HCT116 (cell line): Measurements from ENCODE around the gene STK24. TPM values are rescaled to one million over a fixed set of nuclear protein-coding genes. Genes with fewer than 3 reads are reported as not detected.

Experiments
- ATAC-seq: fragments of 200-7000 bp; cut with Tn5 transposase; 2 replicates; pipeline ENCODE4 v1.9.1; 2020; ENCODE audit warnings: mild to moderate bottlenecking, moderate library complexity
- BruUV-seq: library from RNA; stranded (reverse); fragments of 400-500 nt; replicated peaks from 2 replicates; lab custom pipeline; 2021; lab: Mats Ljungman, UMichigan
- CTCF ChIA-PET: fragments of 300-600 bp; sonication (Branson Sonifier 250); formaldehyde crosslinking; loops from one replicate; lab custom pipeline; 2021; ENCODE audit warnings: antibody characterized with exemption; lab: Charles Lee
- POLR2A ChIA-PET: fragments of 300-600, 350-600 bp; sonication (Branson Sonifier 250); formaldehyde crosslinking; loops from one replicate; lab custom pipeline; 2021; ENCODE audit warnings: antibody characterized with exemption; lab: Charles Lee
- RAD21 ChIA-PET, 2 experiments: fragments of 300-600 bp; sonication (Branson Sonifier 250); formaldehyde crosslinking; loops; one replicate each; lab custom pipeline; 2023; ENCODE audit warnings: low total read pairs in 2 of 2; ENCODE audit not compliant: uncharacterized antibody in 2 of 2, unreplicated experiment in 2 of 2, low non-redundant PET in 1 of 2; lab: Charles Lee
- DNase-seq: peaks from one replicate; pipeline ENCODE4 v3.0.0-alpha.2; 2010; ENCODE audit warnings: low read depth, low spot score
- H2AFZ ChIP-seq: fragments of 200-600 bp; shearing (Covaris generic), sonication (generic); 2 replicates; pipeline ENCODE4 v1.6.1; 2017; ENCODE audit warnings: low read depth, mixed run types, mixed read lengths, antibody characterized with exemption, low read length; ENCODE audit not compliant: poor library complexity, severe bottlenecking
- H3K27ac ChIP-seq: 2 replicates; pipeline ENCODE4 v1.5.1; 2012; ENCODE audit warnings: low read depth, low read length
- H3K27me3 ChIP-seq: fragments of 200-600 bp; sonication (generic); 2 replicates; pipeline ENCODE4 v1.6.1; 2016; ENCODE audit warnings: mixed run types, low read length, mixed read lengths; ENCODE audit not compliant: insufficient read depth
- H3K36me3 ChIP-seq, 2 experiments: fragments of 200-500 bp in 1 of 2; fragments of 200-600 bp in 1 of 2; sonication (Bioruptor generic) in 1 of 2; sonication (generic) in 1 of 2; 2 replicates each; pipeline versions ENCODE4 v1.5.1 to v1.6.1; 2014 to 2016; ENCODE audit warnings: low read length in 2 of 2, inconsistent platforms in 1 of 2, mixed read lengths in 1 of 2, mixed run types in 1 of 2; ENCODE audit not compliant: insufficient read depth in 2 of 2, control insufficient read depth in 1 of 2
- H3K4me1 ChIP-seq, 2 experiments: fragments of 200-600 bp in 1 of 2; sonication (generic) in 1 of 2; 2 replicates each; pipeline versions ENCODE4 v1.5.1 to v1.6.1; 2012 to 2017; ENCODE audit warnings: low read length in 2 of 2, inconsistent platforms in 1 of 2, mild to moderate bottlenecking in 1 of 2, mixed read lengths in 1 of 2, mixed run types in 1 of 2, moderate library complexity in 1 of 2; ENCODE audit not compliant: insufficient read depth in 2 of 2, control insufficient read depth in 1 of 2
- H3K4me2 ChIP-seq: fragments of 200-600 bp; sonication (generic); 2 replicates; pipeline ENCODE4 v1.6.1; 2017; ENCODE audit warnings: mixed run types, low read length, mixed read lengths
- H3K4me3 ChIP-seq, 2 experiments: fragments of 200-600 bp in 1 of 2; sonication (generic) in 1 of 2; replicated peaks in 1 of 2; 2 replicates each; pipeline ENCODE4 v1.5.1; 2011 to 2016; ENCODE audit warnings: low read length in 2 of 2, control low read depth in 1 of 2, low read depth in 1 of 2, mild to moderate bottlenecking in 1 of 2, mixed read lengths in 1 of 2, mixed run types in 1 of 2
- H3K79me2 ChIP-seq: fragments of 200-600 bp; sonication (generic); 2 replicates; pipeline ENCODE4 v1.6.1; 2017; ENCODE audit warnings: mild to moderate bottlenecking, mixed run types, low read length, moderate library complexity, mixed read lengths; ENCODE audit not compliant: insufficient read depth
- H3K9ac ChIP-seq: fragments of 200-600 bp; sonication (generic); 2 replicates; pipeline ENCODE4 v1.6.1; 2016; ENCODE audit warnings: low read length, mixed read lengths
- H3K9me2 ChIP-seq: fragments of 200-600 bp; sonication (generic), shearing (Covaris generic); 2 replicates; pipeline ENCODE4 v1.6.1; 2017; ENCODE audit warnings: mixed run types, mild to moderate bottlenecking, moderate library complexity; ENCODE audit not compliant: insufficient read depth
- H3K9me3 ChIP-seq, 2 experiments: fragments of 200-500 bp in 1 of 2; fragments of 200-600 bp in 1 of 2; sonication (Bioruptor generic) in 1 of 2; sonication (generic) in 1 of 2; 2 replicates each; pipeline ENCODE4 v1.6.1; 2014 to 2017; ENCODE audit warnings: low read length in 2 of 2, mixed read lengths in 2 of 2, inconsistent platforms in 1 of 2, low read depth in 1 of 2, mild to moderate bottlenecking in 1 of 2, mixed run types in 1 of 2, moderate library complexity in 1 of 2; ENCODE audit not compliant: control insufficient read depth in 1 of 2, insufficient read depth in 1 of 2
- H4K20me1 ChIP-seq: fragments of 200-600 bp; sonication (generic), shearing (Covaris generic); 2 replicates; pipeline ENCODE4 v1.6.1; 2017; ENCODE audit warnings: mixed run types, mild to moderate bottlenecking, moderate library complexity; ENCODE audit not compliant: insufficient read depth
- CBX3 ChIP-seq: IDR thresholded peaks from 2 replicates; pipeline ENCODE4 v1.6.1; 2012; ENCODE audit warnings: low read depth
- ELF1 ChIP-seq: IDR thresholded peaks from 2 replicates; pipeline ENCODE4 v1.6.1; 2012; ENCODE audit warnings: low read depth, borderline replicate concordance
- EZH2 ChIP-seq: fragments of 200-600 bp; sonication (generic); IDR thresholded peaks from 2 replicates; pipeline ENCODE4 v1.6.1; 2017; ENCODE audit warnings: antibody characterized with exemption, mixed run types
- EZH2phosphoT487 ChIP-seq: fragments of 200-600 bp; IDR thresholded peaks from 2 replicates; pipeline ENCODE4 v1.6.1; 2018; ENCODE audit warnings: antibody characterized with exemption, borderline replicate concordance
- FOSL1 ChIP-seq: IDR thresholded peaks from 2 replicates; pipeline ENCODE4 v1.6.1; 2012; ENCODE audit warnings: low read depth
- POLR2A ChIP-seq: IDR thresholded peaks from 2 replicates; pipeline ENCODE4 v1.7.0; 2011; ENCODE audit warnings: borderline replicate concordance; ENCODE audit not compliant: insufficient read depth, insufficient read length; ENCODE audit errors: extremely low read depth
- RAD21 ChIP-seq: IDR thresholded peaks from 2 replicates; pipeline ENCODE4 v1.6.1; 2012; ENCODE audit warnings: low read depth, mild to moderate bottlenecking
- YY1 ChIP-seq: IDR thresholded peaks from 2 replicates; pipeline ENCODE4 v1.6.1; 2011; ENCODE audit warnings: low read length, low read depth, moderate library complexity, mild to moderate bottlenecking; ENCODE audit not compliant: insufficient replicate concordance; ENCODE audit errors: extremely low read depth
- ZFX ChIP-seq: fragments of 450-650 bp; IDR thresholded peaks from 2 replicates; pipeline ENCODE4 v1.6.1; 2017
- ZNF274 ChIP-seq: fragments of 200-500 bp; sonication (Bioruptor generic); IDR thresholded peaks from 2 replicates; pipeline ENCODE4 v1.6.1; 2014; ENCODE audit warnings: mild to moderate bottlenecking, low read depth, low read length, inconsistent platforms
- intact Hi-C: fragments of 100-400 bp; cut with micrococcal nuclease; formaldehyde crosslinking; loops from 2 replicates; pipeline ENCODE4 v1.10.0; 2022
- total RNA-seq: library from RNA; stranded (reverse); gene quantifications from one replicate; pipeline ENCODE4 v1.2.1, GENCODE V29; 2021; ENCODE audit not compliant: unreplicated experiment
- TF ChIP-seq, protein P1 (sequence below): IDR thresholded peaks from 2 replicates; pipeline ENCODE4 v1.6.1; 2012
- TF ChIP-seq, protein P2 (sequence below): IDR thresholded peaks from 2 replicates; pipeline ENCODE4 v1.6.1; 2011; ENCODE audit warnings: mild to moderate bottlenecking, low read length, moderate library complexity; ENCODE audit not compliant: insufficient replicate concordance; ENCODE audit errors: extremely low read depth
- TF ChIP-seq, protein P3 (sequence below), 3 experiments: fragments of 200-600 bp in 1 of 3; sonication (generic) in 1 of 3; IDR thresholded peaks in 2 of 3; conservative IDR thresholded peaks in 1 of 3; 2 replicates each; pipeline ENCODE4 v1.5.1; 2012 to 2017; ENCODE audit warnings: low read depth in 2 of 3, low read length in 2 of 3, antibody characterized with exemption in 1 of 3, borderline replicate concordance in 1 of 3, control low read depth in 1 of 3, mild to moderate bottlenecking in 1 of 3, mixed read lengths in 1 of 3, mixed run types in 1 of 3, moderate library complexity in 1 of 3; ENCODE audit not compliant: insufficient read depth in 1 of 3
- TF ChIP-seq, protein P4 (sequence below): IDR thresholded peaks from 2 replicates; pipeline ENCODE4 v1.6.1; 2012; ENCODE audit warnings: low read depth

Gene STK24
- total RNA-seq, 1 experiment from 2014 or later: 137 TPM

DNA sequence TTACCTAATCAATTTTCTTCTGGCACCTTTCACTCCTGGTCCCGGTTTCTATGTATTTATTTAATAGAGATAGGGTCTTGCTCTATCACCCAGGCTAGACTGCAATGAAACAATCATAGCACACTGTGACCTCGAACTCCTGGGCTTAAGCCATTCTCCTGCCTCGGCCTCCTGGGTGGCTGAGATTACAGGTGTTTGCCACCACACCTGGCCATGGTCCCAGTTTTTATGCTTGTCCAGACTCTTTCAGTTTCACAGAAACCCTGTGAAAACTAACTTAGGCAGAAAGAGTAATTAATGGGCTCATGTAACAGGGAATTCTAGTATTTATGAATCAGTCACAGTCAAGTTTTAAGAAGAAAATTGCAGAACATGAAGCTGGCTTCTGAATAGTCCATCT is 9.0 kb upstream of the STK24 start (continued):
- TF ChIP-seq POLR2A: no peak
- TF ChIP-seq, protein P1, sequence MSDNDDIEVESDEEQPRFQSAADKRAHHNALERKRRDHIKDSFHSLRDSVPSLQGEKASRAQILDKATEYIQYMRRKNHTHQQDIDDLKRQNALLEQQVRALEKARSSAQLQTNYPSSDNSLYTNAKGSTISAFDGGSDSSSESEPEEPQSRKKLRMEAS: no peak
- TF ChIP-seq, protein P2, sequence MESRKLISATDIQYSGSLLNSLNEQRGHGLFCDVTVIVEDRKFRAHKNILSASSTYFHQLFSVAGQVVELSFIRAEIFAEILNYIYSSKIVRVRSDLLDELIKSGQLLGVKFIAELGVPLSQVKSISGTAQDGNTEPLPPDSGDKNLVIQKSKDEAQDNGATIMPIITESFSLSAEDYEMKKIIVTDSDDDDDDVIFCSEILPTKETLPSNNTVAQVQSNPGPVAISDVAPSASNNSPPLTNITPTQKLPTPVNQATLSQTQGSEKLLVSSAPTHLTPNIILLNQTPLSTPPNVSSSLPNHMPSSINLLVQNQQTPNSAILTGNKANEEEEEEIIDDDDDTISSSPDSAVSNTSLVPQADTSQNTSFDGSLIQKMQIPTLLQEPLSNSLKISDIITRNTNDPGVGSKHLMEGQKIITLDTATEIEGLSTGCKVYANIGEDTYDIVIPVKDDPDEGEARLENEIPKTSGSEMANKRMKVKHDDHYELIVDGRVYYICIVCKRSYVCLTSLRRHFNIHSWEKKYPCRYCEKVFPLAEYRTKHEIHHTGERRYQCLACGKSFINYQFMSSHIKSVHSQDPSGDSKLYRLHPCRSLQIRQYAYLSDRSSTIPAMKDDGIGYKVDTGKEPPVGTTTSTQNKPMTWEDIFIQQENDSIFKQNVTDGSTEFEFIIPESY: no peak
- no peak for TF ChIP-seq EZH2
- TF ChIP-seq EZH2phosphoT487: no peak
- no peak for TF ChIP-seq ELF1
- no peak for TF ChIP-seq FOSL1
- TF ChIP-seq, protein P3, sequence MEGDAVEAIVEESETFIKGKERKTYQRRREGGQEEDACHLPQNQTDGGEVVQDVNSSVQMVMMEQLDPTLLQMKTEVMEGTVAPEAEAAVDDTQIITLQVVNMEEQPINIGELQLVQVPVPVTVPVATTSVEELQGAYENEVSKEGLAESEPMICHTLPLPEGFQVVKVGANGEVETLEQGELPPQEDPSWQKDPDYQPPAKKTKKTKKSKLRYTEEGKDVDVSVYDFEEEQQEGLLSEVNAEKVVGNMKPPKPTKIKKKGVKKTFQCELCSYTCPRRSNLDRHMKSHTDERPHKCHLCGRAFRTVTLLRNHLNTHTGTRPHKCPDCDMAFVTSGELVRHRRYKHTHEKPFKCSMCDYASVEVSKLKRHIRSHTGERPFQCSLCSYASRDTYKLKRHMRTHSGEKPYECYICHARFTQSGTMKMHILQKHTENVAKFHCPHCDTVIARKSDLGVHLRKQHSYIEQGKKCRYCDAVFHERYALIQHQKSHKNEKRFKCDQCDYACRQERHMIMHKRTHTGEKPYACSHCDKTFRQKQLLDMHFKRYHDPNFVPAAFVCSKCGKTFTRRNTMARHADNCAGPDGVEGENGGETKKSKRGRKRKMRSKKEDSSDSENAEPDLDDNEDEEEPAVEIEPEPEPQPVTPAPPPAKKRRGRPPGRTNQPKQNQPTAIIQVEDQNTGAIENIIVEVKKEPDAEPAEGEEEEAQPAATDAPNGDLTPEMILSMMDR (IDR thresholded peaks at IDR 0.05 in 2 of 3, conservative IDR thresholded peaks at IDR 0.05 in 1 of 3; ENCODE audit: borderline replicate concordance in 1 of 3, insufficient read depth in 1 of 3, low read depth in 2 of 3, low read length in 2 of 3): no peak
- no peak for TF ChIP-seq CBX3

DNA sequence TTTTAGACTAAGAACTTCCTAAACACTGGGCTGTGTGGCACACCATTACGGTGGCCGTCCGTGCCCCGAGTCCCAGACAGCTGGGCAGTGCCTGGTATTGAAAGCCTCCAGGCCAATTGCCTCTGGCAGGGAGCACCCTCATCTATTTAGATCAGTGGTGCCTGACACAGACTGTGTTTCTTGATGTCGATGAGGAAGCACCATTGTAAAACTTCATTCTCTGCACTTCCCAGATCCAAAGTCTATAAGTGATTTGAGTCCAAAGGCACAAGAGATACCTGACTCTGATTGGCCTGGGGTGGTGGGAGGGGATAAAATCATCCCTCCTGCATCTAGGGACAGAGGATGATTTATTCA is 8.5 kb upstream of the STK24 start:
- Histone ChIP-seq H3K9ac (no peak overlapping the region), H3K9me2 (no peaks in the 10 kb centered on the region), H4K20me1 (no peaks in the 10 kb centered on the region), H3K36me3 (no peaks in the 10 kb centered on the region), H2AFZ (no peak overlapping the region), H3K4me3 (no peak overlapping the region), H3K4me2 (no peak overlapping the region), H3K4me1 (peaks cover 9 to 26% of the 10 kb centered on the region in 2 experiments; a peak in 3 of 4 replicates), H3K79me2 (no peaks in the 10 kb centered on the region), H3K27ac (no peak overlapping the region), H3K27me3 (no peaks in the 10 kb centered on the region), H3K9me3 (peaks cover 0 to 3% of the 10 kb centered on the region in 2 experiments; a peak in 1 of 4 replicates)
- intact Hi-C loops: no loop called here
- ChIA-PET RAD21 (no interaction called here), CTCF (no interaction called here), POLR2A (no interaction called here)
- no peak for ATAC-seq
- DNase-seq: no peak
- no TSS peak for BruUV-seq
- TF ChIP-seq YY1: no peak
- TF ChIP-seq, protein P4, sequence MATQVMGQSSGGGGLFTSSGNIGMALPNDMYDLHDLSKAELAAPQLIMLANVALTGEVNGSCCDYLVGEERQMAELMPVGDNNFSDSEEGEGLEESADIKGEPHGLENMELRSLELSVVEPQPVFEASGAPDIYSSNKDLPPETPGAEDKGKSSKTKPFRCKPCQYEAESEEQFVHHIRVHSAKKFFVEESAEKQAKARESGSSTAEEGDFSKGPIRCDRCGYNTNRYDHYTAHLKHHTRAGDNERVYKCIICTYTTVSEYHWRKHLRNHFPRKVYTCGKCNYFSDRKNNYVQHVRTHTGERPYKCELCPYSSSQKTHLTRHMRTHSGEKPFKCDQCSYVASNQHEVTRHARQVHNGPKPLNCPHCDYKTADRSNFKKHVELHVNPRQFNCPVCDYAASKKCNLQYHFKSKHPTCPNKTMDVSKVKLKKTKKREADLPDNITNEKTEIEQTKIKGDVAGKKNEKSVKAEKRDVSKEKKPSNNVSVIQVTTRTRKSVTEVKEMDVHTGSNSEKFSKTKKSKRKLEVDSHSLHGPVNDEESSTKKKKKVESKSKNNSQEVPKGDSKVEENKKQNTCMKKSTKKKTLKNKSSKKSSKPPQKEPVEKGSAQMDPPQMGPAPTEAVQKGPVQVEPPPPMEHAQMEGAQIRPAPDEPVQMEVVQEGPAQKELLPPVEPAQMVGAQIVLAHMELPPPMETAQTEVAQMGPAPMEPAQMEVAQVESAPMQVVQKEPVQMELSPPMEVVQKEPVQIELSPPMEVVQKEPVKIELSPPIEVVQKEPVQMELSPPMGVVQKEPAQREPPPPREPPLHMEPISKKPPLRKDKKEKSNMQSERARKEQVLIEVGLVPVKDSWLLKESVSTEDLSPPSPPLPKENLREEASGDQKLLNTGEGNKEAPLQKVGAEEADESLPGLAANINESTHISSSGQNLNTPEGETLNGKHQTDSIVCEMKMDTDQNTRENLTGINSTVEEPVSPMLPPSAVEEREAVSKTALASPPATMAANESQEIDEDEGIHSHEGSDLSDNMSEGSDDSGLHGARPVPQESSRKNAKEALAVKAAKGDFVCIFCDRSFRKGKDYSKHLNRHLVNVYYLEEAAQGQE: no peak
- no peak for TF ChIP-seq EZH2phosphoT487
- TF ChIP-seq, protein P1: no peak
- TF ChIP-seq ZFX: no peak
- TF ChIP-seq ZNF274: no peak
- TF ChIP-seq, protein P3 (IDR thresholded peaks at IDR 0.05 in 2 of 3, conservative IDR thresholded peaks at IDR 0.05 in 1 of 3; ENCODE audit: borderline replicate concordance in 1 of 3, insufficient read depth in 1 of 3, low read depth in 2 of 3, low read length in 2 of 3): no peak
- no peak for TF ChIP-seq ELF1
- no peak for TF ChIP-seq RAD21
